Adrenal gland (tissue), 12 donors: ENCODE measurements around the gene SEMG1. TPM values are rescaled to one million over a fixed set of nuclear protein-coding genes. Genes with fewer than 3 reads are reported as not detected.

Source experiments
- DNase-seq, 7 donors: peaks; one replicate each; pipeline ENCODE4 v3.0.0-alpha.2; 2019 to 2020
- H3K27ac ChIP-seq, 5 donors: fragments of 200-600 bp; sonication (generic) in 4 of 5; 1 replicate in 3 of 5; 2 replicates in 2 of 5; pipeline versions ENCODE4 v1.5.1 to v1.8.0; 2016 to 2020; ENCODE audit warnings: mild to moderate bottlenecking in 1 of 5
- H3K27me3 ChIP-seq: fragments of 200-600 bp; 2 replicates; pipeline ENCODE4 v1.8.0; 2021
- H3K36me3 ChIP-seq, 2 donors: fragments of 200-600 bp; replicated peaks in 1 of 2; 1 replicate in 1 of 2; 2 replicates in 1 of 2; pipeline versions ENCODE4 v1.5.1 to v1.8.0; 2018 to 2022
- H3K4me1 ChIP-seq, 2 donors: fragments of 200-600 bp; replicated peaks in 1 of 2; 1 replicate in 1 of 2; 2 replicates in 1 of 2; pipeline versions ENCODE4 v1.5.1 to v1.8.0; 2018 to 2021
- H3K4me3 ChIP-seq, 4 donors: fragments of 200-600 bp; sonication (generic) in 3 of 4; one replicate each; pipeline ENCODE4 v1.5.1; 2016 to 2018
- H3K9me3 ChIP-seq, 3 donors: fragments of 200-600 bp; sonication (generic) in 1 of 3; replicated peaks in 1 of 3; 1 replicate in 2 of 3; 2 replicates in 1 of 3; pipeline versions ENCODE4 v1.5.1 to v1.8.0; 2016 to 2021
- CTCF ChIP-seq, 6 experiments: fragments of 450-650 bp in 4 of 6; fragments of 200-600 bp in 2 of 6; sonication (generic) in 1 of 6; IDR thresholded peaks; 1 replicate in 5 of 6; 2 replicates in 1 of 6; pipeline versions ENCODE4 v1.5.1 to v1.8.0; 2016 to 2021; ENCODE audit warnings: antibody characterized with exemption in 6 of 6, mild to moderate bottlenecking in 2 of 6, moderate library complexity in 1 of 6
- POLR2A ChIP-seq, 2 donors: fragments of 450-650 bp; IDR thresholded peaks; one replicate each; pipeline ENCODE4 v1.6.1; 2017; ENCODE audit warnings: antibody characterized with exemption in 2 of 2, mild to moderate bottlenecking in 2 of 2, moderate library complexity in 1 of 2
- WGBS, 4 donors: extraction: QIAGEN DNeasy Blood & Tissue Kit in 2 of 4; methylation state at CpG; one replicate each; pipeline versions ENCODE4 v1.1.5 to v1.1.7; 2013 to 2017; 5-methylcytosine and 5-hydroxymethylcytosine counted together
- intact Hi-C, 2 donors: fragments of 100-400 bp; cut with DNase I; formaldehyde crosslinking; loops; one replicate each; pipeline versions ENCODE4 v1.14.1 to v1.15.0; 2022 to 2023
- polyA plus RNA-seq, 3 donors: library from polyadenylated mRNA; stranded (reverse); fragments of 200-250 nt in 2 of 3; fragments of 350-450 nt in 1 of 3; fragmentation: Illumina TruSeq in 1 of 3; extraction: RNeasy Lipid Tissue Mini Kit (QIAGEN cat#74804) in 1 of 3; gene quantifications; one replicate each; pipeline ENCODE4 v1.2.3, GENCODE V29; 2013 to 2014
- total RNA-seq, 9 donors: library from RNA; depleted of rRNA in 4 of 9; stranded (reverse); fragments of >200 nt in 4 of 9; fragments of 120-200 nt in 1 of 9; fragmentation: NEBNext Ultra II Directional in 1 of 9; extraction: Animal tissue kit (Norgen Biotek cat#: 25700) in 1 of 9; gene quantifications; one replicate each; pipeline versions ENCODE4 v1.1.0 to v1.2.4, GENCODE V29; 2013 to 2023
- donor health status: healthy with polysubstance abuse.
- donor health status: Bipolar disorder and iron deficiency.
- donor health status: DM: yes; HTN: yes; CAD: no.
- donor health status: DM: no; HTN: no; CAD: no.
- donor health status: DM: no; HTN: no; CAD: no.
- donor health status: DM: yes; HTN: yes; CAD: no.

The SEMG1 gene
- total and polyA plus RNA-seq, 12 donors = 0.15 TPM; not detected in 11

GRCh38 chr20:45247865-45248264, 41.0 kb downstream of the SEMG1 start:
- intact Hi-C loops = no loop called here
- no peaks in the 10 kb centered on the region for H3K36me3 ChIP-seq
- no peaks in the 10 kb centered on the region for H3K9me3 ChIP-seq
- 69 to 77% (median 75%) methylated on average over 1 of the region's 1 CpG for WGBS, 4 donors
- H3K4me1 ChIP-seq = no peaks in the 10 kb centered on the region
- DNase-seq = no peak
- no peak overlapping the region for H3K4me3 ChIP-seq
- peaks cover 30% of the 10 kb centered on the region for H3K27me3 ChIP-seq
- no peak overlapping the region for H3K27ac ChIP-seq
- TF ChIP-seq CTCF (IDR thresholded peaks at IDR 0.05) (no peak), POLR2A (IDR thresholded peaks at IDR 0.05) (no peak)

GRCh38 chr20:45248609-45249008, 41.8 kb downstream of the SEMG1 start:
- Histone ChIP-seq H3K4me1 (no peaks in the 10 kb centered on the region), H3K4me3 (no peak overlapping the region), H3K9me3 (no peaks in the 10 kb centered on the region), H3K36me3 (no peaks in the 10 kb centered on the region), H3K27me3 (peaks cover 33% of the 10 kb centered on the region), H3K27ac (no peak overlapping the region)
- intact Hi-C loops = no loop called here
- no peak for TF ChIP-seq POLR2A (IDR thresholded peaks at IDR 0.05)
- TF ChIP-seq CTCF (IDR thresholded peaks at IDR 0.05) = no peak
- DNase-seq = no peak

GRCh38 chr20:45251884-45252560, 45.2 kb downstream of the SEMG1 start:
- no peaks in the 10 kb centered on the region for H3K36me3 ChIP-seq
- DNase-seq = no peak
- H3K27ac ChIP-seq = no peak overlapping the region
- H3K27me3 ChIP-seq = peaks cover 8% of the 10 kb centered on the region
- TF ChIP-seq POLR2A (IDR thresholded peaks at IDR 0.05) = no peak
- H3K4me3 ChIP-seq = no peak overlapping the region
- no peaks in the 10 kb centered on the region for H3K9me3 ChIP-seq
- intact Hi-C loops = no loop called here
- H3K4me1 ChIP-seq = no peaks in the 10 kb centered on the region
- 42 to 54% (median 49%) methylated on average over 5 of the region's 5 CpGs for WGBS, 4 donors

- no peaks in the 10 kb centered on the region for H3K9me3 ChIP-seq
- 64 to 93% (median 85%) methylated on average over 4 of the region's 4 CpGs for WGBS, 4 donors
- no peaks in the 10 kb centered on the region for H3K4me1 ChIP-seq
- no peak overlapping the region for H3K4me3 ChIP-seq
- no peak overlapping the region for H3K27ac ChIP-seq
- intact Hi-C loops = no loop called here
- H3K36me3 ChIP-seq = no peaks in the 10 kb centered on the region
- TF ChIP-seq CTCF (IDR thresholded peaks at IDR 0.05) (no peak), POLR2A (IDR thresholded peaks at IDR 0.05) (no peak)
- peaks cover 9% of the 10 kb centered on the region for H3K27me3 ChIP-seq
- no peak for DNase-seq
Observed at GRCh38 chr20:45253261-45253660, 46.4 kb downstream of the SEMG1 start.
